HG03135 (cell line): Measurements from ENCODE around the gene CLDN20.

Experiments
- ATAC-seq: cut with Tn5 transposase; IDR thresholded peaks from one replicate; pipeline ENCODE4 v1.9.1; 2021; ENCODE audit warnings: mild to moderate bottlenecking, moderate library complexity; ENCODE audit not compliant: unreplicated experiment

CLDN20 gene

DNA sequence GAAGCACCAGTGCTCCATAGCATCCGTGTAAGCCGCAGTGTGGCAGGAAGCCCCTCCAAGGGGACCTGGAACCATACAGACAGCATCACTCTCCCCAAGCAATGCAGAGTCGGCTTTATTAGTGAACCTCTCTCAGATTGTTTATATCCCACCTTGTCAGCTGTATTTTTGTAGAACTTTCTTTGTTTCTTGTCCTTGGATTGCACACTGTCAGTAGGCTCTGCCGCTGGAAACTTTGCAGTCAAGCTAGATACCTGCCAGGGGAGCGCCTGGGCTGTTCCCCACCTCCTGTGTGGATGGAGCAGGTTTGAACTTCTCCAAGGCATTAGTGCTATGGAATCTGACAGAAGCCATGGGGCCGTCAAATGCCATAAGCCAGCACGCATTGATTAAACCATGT is 18.6 kb upstream of the CLDN20 start:
- ATAC-seq: no peak

DNA sequence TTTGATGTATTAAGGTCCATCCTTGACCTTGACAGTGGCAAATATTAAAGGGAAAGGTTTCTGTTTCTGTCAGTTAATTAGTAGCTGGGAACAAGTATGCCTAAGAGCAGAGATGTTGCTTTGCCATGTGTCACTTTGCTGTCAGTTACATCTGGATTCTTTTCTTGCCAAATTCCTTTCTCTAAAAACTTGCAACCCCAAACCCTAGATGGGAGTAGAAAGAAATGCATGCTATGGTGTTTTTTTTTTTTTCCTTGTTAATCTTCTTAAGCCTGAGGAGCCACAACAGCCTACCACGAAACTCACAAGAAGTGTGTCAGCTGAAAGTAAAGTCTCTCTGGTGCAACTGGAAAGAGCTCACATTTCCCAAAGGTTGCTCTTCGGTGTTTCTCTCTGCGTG is 18.0 kb upstream of the CLDN20 start:
- ATAC-seq: no peak

DNA sequence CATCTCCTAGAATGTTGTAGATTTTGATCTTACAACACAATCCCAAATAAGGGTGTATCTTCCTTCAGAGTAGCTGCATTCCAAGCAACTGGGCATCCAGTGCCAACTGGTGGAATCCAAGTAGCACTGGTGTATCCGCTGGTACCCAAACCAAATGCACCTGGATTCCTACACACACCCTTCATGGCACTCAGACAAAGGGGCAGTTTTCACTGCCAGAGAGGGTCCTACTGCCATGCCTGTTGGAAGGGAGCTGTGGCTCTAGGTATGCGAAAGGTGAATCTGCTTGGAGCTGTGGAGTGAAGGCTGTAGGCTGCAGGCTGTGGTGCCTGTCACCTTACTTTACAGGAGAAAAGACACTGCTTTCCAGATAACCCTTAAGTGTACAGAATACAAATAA is 17.0 kb upstream of the CLDN20 start:
- ATAC-seq: no peak

DNA sequence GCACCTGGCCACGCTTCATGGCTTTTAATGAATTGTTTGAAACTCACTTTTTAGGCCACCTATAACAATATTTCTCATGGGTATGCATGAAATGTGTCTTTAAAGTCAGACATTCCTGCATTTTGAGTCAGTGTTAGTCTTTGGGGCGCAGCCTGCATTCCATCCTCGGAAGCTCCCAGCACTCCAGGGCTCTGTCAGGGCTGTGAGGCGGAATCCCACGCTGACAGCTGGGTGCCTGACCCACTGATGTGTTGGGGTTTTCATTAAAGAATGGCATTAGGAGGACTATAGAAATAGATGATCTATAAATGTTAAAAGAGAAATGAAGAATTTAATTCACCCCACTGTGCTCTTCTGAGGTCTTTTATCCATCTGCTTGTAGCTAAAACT is 16.2 kb upstream of the CLDN20 start:
- no peak for ATAC-seq

DNA sequence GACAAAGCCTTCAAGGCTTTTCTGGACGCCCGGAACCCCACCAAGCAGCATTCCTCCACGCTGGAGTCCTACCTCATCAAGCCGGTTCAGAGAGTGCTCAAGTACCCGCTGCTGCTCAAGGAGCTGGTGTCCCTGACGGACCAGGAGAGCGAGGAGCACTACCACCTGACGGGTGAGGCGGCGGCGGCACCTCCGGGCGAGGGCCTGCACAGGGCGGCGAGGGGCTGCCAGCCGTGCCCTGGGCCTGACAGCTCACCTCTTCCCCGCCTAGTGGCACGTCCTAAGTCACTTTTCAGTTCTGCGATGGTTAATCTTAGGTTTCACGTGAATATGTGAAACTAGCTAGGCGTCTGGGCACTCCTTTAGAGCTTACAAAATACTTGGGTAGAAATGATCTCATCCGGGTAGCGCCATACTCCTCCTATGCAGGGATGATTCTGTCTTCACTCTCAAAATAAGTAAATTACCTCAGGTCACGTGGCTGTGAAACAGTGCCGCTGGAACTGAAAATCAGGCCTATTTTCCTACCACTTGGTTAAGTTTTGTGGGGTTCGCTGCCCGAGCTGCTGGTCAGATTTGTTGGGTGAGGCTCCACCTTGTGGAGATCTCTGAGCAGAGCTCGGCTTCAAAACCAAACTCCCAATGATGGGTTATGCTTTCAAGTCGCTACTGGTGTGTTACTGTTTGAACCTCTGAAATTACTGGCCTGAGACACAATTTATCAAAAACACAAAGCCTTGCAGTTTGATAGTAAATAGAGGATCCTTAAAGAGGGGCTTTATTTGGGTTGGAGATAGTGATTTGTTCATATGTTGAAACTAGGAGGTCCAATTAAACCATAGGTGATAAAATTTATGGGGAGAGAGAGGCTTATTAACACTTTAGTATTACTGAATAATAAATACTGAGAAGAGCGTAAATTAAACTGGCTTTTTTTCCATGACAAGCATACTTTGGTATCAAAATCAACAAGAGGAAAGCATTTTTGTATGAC is 15.5 kb upstream of the CLDN20 start:
- ATAC-seq: no peak

DNA sequence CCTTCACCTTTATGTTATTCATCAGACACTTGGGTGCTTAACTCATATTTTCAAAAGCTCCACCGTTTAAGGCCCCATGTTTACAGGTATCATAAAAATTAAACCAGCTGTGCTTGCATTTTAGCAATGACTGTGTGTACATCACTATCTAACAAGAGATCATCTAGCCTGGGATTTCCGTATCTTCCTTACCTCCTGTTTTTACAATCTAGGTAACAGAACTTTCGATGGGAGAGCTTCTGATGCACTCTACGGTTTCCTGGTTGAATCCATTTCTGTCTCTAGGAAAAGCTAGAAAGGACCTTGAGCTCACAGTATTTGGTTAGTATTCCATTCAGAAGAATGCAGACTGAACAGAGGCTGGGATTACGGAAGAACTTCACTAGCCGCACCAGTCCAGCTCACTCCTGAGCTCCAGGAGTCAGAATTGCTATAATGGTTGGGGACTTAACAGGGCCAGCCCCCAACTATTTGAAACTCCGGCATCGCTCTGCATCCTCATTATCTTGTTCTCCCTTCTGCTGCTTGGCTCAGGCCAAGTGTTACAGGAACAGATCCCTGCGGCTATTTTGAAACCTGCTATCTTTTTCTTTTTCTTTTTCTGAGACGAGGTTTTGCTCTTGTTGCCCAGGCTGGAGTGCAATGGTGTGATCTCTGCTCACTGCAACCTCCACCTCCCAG is 13.0 kb upstream of the CLDN20 start:
- no peak for ATAC-seq

DNA sequence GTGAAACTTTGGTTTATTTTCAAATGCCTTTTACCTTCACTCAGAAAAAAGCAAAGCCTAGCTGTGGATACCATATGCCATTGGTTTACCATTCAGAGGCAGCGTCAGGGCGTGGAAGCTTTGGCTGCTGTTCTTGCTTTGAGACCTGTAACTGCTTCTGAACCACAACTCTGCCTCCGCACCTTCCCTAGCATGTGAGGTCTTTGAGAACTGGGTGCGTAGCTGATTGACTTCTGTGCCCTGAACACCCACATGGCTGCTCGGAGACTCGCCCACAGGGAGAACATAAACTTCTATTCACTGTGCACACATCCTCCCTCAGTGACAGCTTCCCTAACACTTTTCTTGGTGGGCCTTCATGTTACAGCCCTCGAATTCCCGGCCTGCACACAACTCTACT is 11.2 kb upstream of the CLDN20 start:
- ATAC-seq: no peak

DNA sequence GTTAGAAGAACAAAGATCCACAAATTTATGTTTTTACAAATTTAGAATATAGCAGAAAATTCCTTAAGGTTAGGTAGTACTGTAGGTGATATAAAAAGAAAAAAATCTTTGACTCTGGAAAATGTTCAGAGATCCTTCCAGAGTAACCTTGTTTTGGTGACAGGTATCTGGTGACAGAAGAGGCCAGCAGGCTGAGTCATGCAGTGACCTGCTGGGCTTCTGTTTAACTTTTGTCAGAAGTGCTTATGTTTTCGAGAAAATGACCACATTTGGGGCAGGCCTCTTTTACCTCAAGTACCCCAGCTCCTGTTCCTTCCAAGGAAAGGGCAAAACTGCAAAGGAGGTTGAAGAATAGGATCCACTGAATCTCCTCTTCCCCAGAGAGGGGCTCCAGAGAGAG is 10.5 kb upstream of the CLDN20 start:
- no peak for ATAC-seq

DNA sequence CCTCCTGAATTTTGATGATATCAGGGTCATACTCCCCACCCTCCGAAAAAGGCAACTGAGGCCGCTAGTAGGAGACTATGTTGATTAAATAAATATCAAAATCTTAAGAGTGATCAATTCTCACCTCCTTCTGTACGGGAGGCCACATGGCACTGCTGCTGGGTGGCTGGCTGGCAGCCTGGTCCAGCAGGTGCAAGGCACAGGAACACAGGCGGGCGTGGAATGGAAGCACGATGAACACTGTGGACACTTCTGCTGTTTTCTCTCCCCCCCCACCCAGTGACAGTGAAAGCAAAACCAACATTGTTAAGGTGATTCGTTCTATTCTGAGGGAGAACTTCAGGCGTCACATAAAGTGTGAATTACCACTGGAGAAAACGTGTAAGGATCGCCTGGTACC is 9.7 kb upstream of the CLDN20 start:
- no peak for ATAC-seq

DNA sequence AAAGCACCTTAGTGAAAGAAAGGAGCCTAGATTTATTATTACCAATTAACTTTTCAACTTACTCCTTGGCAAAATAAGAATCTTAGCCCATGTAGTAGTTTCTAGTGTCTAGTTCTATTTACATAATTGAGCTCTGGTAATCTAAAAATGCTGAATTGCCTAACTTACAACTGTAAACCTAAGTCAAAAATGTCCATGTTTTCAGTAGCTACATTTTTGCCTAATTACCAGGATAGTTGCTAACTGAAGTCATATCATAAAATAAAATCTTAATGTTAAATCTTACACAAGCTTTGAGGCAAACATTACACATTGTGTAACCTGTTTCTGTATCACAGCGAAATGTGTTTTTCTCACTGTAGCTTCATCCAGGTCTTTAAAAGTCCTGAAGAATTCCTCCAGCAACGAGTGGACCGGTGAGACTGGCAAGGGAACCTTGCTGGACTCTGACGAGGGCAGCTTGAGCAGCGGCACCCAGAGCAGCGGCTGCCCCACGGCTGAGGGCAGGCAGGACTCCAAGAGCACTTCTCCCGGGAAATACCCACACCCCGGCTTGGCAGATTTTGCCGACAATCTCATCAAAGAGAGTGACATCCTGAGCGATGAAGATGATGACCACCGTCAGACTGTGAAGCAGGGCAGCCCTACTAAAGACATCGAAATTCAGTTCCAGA is 7.6 kb upstream of the CLDN20 start:
- ATAC-seq: no peak

DNA sequence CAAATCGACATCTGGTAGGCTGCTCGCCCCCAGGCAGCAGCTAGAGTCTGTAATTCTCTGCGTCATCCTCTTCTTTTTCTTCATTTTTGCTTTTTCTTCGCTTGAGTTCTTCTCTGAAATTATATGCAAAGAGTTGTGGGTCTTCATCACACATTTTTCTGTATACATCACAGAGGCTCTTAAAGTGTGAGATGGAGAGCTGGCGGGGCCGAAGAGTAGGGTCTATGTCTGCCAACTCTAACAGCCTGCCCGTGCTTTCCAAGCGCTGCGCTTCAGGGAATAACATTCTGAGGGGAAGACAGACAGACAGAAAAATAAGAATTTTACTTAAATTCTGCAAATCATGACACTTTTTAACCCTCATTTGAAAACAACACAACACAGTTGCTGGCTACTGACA is 6.0 kb upstream of the CLDN20 start:
- ATAC-seq: no peak

DNA sequence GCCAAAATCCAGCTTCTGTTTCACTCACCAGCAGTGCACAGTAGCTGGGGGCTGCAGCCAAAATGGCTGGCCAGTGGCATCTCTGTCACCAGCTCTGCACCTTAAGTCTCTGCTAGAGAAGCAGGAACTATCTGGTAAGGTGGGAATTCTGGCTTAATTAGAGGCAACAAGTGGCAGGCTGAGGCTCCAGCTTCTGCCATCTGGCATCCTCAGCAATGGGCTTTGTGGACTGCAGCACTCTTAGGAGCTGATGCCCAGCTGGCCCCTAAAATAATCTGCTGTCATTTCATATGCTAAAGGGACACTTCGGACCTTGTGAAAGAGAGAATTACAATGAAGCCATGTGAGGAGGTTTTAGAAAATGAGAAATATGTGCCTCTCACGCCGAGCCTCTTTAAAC is 4.6 kb upstream of the CLDN20 start:
- no peak for ATAC-seq

DNA sequence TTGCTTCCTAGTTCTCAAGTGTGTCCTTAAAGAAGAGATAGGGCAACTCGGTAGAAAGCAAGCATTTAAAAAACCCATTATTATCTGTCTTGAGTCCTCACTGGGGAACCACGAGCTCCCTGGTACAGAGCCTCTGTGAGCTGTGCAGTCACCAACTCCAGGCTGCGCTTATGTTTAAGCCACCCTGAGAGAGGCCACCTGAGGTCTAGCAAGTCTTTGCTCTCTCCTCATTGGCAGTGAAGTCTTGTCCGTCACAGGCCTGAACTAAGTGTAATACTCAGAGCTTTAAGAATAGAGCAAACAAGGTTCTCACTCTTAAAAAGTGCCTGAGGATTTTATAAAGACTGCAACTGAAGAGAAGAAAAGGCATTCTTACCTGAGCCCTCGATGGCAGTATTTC is 3.9 kb upstream of the CLDN20 start:
- ATAC-seq: no peak

DNA sequence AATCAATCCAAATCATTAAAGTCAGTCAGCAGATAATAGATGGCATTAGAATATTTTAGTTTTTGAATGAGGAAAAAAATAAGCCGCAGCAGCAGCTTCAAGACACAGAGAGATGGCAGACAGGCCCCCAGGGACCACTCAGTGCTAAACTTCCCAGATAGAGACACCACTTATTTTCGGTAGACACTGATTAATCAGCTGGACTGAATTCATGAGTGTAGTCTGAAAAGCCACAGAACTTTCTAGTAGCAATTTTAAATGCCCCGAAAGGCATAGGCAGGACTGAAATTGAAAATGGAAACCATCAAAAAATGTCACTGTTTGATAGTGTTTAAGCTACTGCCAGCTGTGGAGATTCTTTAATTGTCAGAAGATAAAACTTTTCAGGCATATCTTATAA is 3.1 kb upstream of the CLDN20 start:
- ATAC-seq: no peak

DNA sequence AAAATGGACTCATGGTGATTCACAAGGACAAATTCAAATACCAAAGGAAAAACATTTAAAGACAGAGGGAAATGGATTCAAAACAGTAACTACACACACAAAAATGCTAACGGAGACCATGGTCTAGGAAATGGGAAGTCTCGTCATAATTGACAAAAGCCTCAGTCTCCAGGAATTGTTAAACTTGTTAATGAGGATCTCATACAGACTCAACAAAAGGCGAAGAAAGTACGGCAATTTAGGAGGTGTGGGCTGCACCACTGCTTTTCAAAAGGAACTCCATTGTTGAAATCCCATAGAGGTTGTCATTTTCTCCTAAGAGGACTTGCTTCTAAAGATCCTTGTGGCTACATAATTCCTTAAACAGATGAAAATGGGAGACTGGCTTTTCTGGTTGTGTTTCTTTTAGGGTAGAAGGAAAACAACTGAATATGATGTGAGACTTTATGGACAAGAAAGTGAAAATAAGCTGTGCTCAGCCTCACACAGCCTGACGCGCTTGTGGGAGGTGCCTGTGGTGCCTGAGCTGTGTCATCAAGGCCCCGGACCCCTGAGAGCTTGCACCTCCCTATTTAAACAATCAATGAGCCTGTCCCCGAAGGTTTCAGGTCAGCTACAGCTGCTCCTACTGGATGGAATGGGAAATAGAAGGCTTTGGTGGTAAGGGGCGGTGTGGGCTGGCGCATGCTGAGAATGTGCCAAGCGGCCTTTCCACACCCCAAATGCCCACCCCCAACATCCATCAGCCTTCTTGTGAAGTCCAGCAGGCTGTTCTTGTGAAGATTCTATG is 2.5 kb upstream of the CLDN20 start:
- peak; percentile 53 for ATAC-seq

DNA sequence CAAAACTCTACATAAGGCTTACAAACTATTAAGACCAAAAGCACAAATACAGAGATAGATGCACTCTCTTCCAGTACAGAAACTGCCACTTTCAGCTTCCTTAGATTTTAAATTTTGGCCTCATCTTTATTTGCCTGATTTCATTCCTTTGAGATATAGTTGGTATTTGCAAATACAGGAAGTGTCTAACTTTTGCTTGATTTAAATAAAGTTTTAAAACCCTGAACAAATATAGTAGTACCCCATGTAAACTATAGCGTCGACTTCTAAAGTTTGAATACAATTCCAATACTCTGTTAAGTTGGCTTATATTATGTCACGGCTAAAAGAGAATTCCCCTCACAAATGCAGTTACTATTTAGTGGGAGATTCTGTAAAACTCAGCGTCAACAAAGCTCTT is 1.2 kb upstream of the CLDN20 start:
- ATAC-seq: no peak

DNA sequence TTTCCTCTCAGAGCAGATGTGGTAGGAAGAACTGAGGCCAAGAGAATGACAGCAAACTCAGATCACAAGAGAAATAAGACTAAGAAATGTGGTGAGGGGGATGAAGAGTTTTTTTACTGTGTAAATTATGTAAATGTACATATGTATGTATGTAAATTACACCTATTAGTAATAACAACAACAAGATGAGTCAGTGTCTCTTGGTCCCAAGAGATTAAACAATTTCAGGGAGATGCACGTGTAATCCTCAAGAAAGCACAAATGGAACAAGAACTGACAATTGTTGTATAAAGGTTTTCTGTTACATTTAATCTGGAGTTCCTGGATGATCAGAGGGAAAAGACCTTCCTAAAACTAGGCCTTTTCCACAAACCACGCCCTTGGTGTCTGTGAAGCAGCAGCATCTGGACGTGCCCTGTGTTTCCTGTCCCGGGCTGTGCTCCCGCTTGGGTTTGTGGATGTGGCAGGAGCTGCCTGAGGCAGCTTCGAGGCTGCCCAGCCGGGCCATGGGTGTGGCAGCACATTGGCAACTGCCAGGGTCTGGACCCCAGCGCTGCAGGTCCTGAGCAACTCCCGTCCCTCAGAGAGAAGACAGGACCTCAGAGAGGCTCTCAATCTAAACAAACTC is 994 bp downstream of the CLDN20 start:
- ATAC-seq: no peak

DNA sequence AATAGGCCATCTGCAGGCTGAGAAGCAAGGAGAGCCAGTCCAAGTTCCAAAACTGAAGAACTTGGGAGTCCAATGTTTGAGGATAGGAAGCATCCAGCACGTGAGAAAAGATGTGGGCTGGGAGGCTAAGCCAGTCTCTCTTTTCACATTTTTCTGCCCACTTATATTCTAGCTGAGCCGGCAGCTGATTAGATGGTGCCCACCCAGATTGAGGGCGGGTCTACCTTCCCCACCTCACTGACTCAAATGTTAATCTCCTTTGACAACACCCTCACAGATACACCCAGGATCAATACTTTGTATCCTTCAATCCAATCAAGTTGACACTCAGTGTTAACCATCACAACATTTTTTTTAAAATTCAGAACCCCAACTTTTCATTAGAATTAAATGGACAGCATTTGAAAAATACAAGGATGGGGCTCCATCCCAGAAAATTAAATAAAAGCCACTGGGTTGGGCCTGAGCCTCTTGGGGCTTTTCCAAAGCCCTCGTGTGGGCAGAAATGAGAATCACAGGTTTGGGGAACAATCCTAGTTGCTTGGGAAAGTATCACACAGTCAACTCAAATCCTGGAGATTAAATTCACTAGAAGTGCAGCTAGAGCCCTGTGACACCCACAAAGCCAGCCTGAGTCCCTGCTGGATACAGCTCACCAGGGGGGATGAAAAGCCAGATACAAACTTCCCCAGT is 2.2 kb downstream of the CLDN20 start:
- no peak for ATAC-seq

DNA sequence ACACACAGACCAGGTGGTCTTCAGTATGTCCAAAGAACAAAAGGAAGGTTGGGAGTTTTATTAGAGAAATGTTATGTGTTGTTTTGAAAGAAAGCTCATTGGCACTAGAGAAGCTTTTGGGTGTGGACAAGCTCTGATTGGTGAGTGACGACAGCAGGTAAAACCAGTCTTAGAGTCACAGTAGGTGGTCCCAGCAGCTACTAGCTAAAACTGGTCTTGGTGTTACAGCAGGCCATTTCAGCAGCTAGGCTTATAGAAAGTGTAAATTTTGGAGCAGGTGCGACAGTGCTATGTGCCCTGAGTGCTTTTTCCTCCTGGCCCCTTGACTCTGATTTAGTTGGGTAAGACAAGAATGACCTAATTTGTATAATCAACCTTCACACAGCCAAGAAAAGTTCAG is 3.6 kb downstream of the CLDN20 start:
- no peak for ATAC-seq
